K562 (cell line): ENCODE measurements around the gene ZC3H7B. TPM values are rescaled to one million over a fixed set of nuclear protein-coding genes. Genes with fewer than 3 reads are reported as not detected.
A peak's percentile ranks its signal among the peaks of the same experiment; 100 is the strongest.

Experiments
- CHD2 ChIP-seq: IDR thresholded peaks from 2 replicates; pipeline ENCODE4 v1.6.1; 2011; ENCODE audit warnings: low read depth, low read length
- DLX4 ChIP-seq: fragments of 250-450 bp; sonication (Bioruptor Pico); IDR thresholded peaks from 2 replicates; pipeline ENCODE4 v1.6.1; 2021; ENCODE audit warnings: mild to moderate bottlenecking
- FOXP4 ChIP-seq: sonication (generic); formaldehyde crosslinking; IDR thresholded peaks from 2 replicates; pipeline ENCODE4 v1.8.0; 2022; ENCODE audit warnings: mild to moderate bottlenecking, missing genetic modification reagents, borderline replicate concordance
- HIVEP1 ChIP-seq: fragments of 250-450 bp; sonication (Bioruptor Pico); IDR thresholded peaks from 2 replicates; pipeline ENCODE4 v1.4.0; 2020; ENCODE audit warnings: mild to moderate bottlenecking
- HNRNPLL ChIP-seq: fragments of 200-400 bp; formaldehyde crosslinking; IDR thresholded peaks from 2 replicates; pipeline ENCODE4 v1.6.1; 2017; ENCODE audit warnings: low read length, low read depth, mild to moderate bottlenecking; ENCODE audit not compliant: poor library complexity, severe bottlenecking
- HSF4 ChIP-seq: fragments of 250-450 bp; sonication (Bioruptor Pico); IDR thresholded peaks from 2 replicates; pipeline ENCODE4 v2.1.2; 2022; ENCODE audit warnings: mild to moderate bottlenecking, moderate library complexity, borderline replicate concordance
- MEF2D ChIP-seq: conservative IDR thresholded peaks from 2 replicates; pipeline ENCODE4 v1.6.1; 2016; ENCODE audit warnings: low read depth, missing genetic modification characterization, missing compliant biosample characterization
- NCOA2 ChIP-seq, 2 experiments: fragments of 450-650 bp; IDR thresholded peaks; 2 replicates each; pipeline ENCODE4 v1.6.1; 2018; ENCODE audit warnings: mild to moderate bottlenecking in 2 of 2, moderate library complexity in 1 of 2; ENCODE audit not compliant: partially characterized antibody in 2 of 2
- NFE2 ChIP-seq: IDR thresholded peaks from 2 replicates; pipeline ENCODE4 v1.6.1; 2014; ENCODE audit warnings: antibody characterized with exemption, low read depth
- PBX2 ChIP-seq, 2 experiments: IDR thresholded peaks in 1 of 2; conservative IDR thresholded peaks in 1 of 2; 2 replicates each; pipeline ENCODE4 v1.6.1; 2016; ENCODE audit warnings: low read depth in 2 of 2, mild to moderate bottlenecking in 1 of 2, missing compliant biosample characterization in 1 of 2, missing genetic modification characterization in 1 of 2, moderate library complexity in 1 of 2
- PCBP2 ChIP-seq: fragments of 200-400 bp; formaldehyde crosslinking; IDR thresholded peaks from 2 replicates; pipeline ENCODE4 v1.6.1; 2018; ENCODE audit warnings: low read length, low read depth, mild to moderate bottlenecking, moderate library complexity; ENCODE audit not compliant: poor library complexity, severe bottlenecking
- PTBP1 ChIP-seq: fragments of 200-400 bp; formaldehyde crosslinking; IDR thresholded peaks from 2 replicates; pipeline ENCODE4 v1.6.1; 2017; ENCODE audit warnings: low read depth, low read length
- SFPQ ChIP-seq: fragments of 200-400 bp; formaldehyde crosslinking; IDR thresholded peaks from 2 replicates; pipeline ENCODE4 v1.6.1; 2017; ENCODE audit warnings: mild to moderate bottlenecking, low read depth, low read length, moderate library complexity
- SIN3A ChIP-seq, 2 experiments: fragments of 150-350 bp in 1 of 2; IDR thresholded peaks; 2 replicates each; pipeline ENCODE4 v1.6.1; 2011 to 2016; ENCODE audit warnings: borderline replicate concordance in 2 of 2, low read depth in 2 of 2, low read length in 2 of 2, mild to moderate bottlenecking in 2 of 2, moderate library complexity in 2 of 2; ENCODE audit not compliant: control insufficient read depth in 1 of 2
- ZNF280A ChIP-seq: fragments of 450-650 bp; IDR thresholded peaks from 2 replicates; pipeline ENCODE4 v1.6.1; 2018; ENCODE audit warnings: mild to moderate bottlenecking, low read depth; ENCODE audit not compliant: partially characterized antibody
- ZZZ3 ChIP-seq: fragments of 450-650 bp; IDR thresholded peaks from 2 replicates; pipeline ENCODE4 v1.6.1; 2016; ENCODE audit warnings: antibody characterized with exemption, mild to moderate bottlenecking, moderate library complexity
- polyA plus RNA-seq, 8 experiments: library from polyadenylated mRNA; depleted of rRNA in 4 of 8; stranded (reverse) in 5 of 8; unstranded in 3 of 8; fragments of >200 nt; fragmentation: Nextera tagmentation in 2 of 8; fragmentation: Illumina TruSeq in 1 of 8; extraction: Ambion mirVana in 2 of 8; extraction: Trizol in 1 of 8; gene quantifications; 2 replicates each; pipeline versions ENCODE4 v1.2.1 to v1.2.3, GENCODE V29; 2011 to 2014; ENCODE audit warnings: inconsistent platforms in 1 of 8, missing spikeins in 1 of 8
- total RNA-seq, 7 experiments: library from RNA; depleted of rRNA in 6 of 7; stranded (reverse); fragments of >200 nt in 6 of 7; fragmentation: Illumina TruSeq in 2 of 7; extraction: Trizol in 2 of 7; gene quantifications; 2 replicates each; pipeline versions ENCODE4 v1.2.1 to v1.2.3, GENCODE V29; 2011 to 2021; ENCODE audit warnings: low replicate concordance in 1 of 7

The ZC3H7B gene
- total and polyA plus RNA-seq, 9 of the 15 experiments (the other 6 are each of a cell fraction or from before 2014, with no cell fraction given) = 0.07 to 49.8 (median 26.8) TPM

- no peak for TF ChIP-seq PCBP2
- TF ChIP-seq SFPQ = no peak
- no peak for TF ChIP-seq MEF2D
- no peak for TF ChIP-seq ZNF280A
- no peak for TF ChIP-seq NCOA2 (IDR thresholded peaks at IDR 0.05; ENCODE audit: partially characterized antibody in 2 of 2)
- TF ChIP-seq FOXP4 = no peak
- TF ChIP-seq SIN3A (IDR thresholded peaks at IDR 0.05; ENCODE audit: borderline replicate concordance in 2 of 2, control insufficient read depth in 1 of 2, low read depth in 2 of 2, low read length in 2 of 2) = no peak
- no peak for TF ChIP-seq PTBP1
- no peak for TF ChIP-seq CHD2
- no peak for TF ChIP-seq HIVEP1 (CRISPR knock-in tag)
- TF ChIP-seq HNRNPLL = no peak
- no peak for TF ChIP-seq PBX2 (CRISPR knock-in tag; IDR thresholded peaks at IDR 0.05; ENCODE audit: low read depth)
- TF ChIP-seq PBX2 (tag; conservative IDR thresholded peaks at IDR 0.05; ENCODE audit: low read depth) = no peak
- peak; percentile 28; the same call in 1 of the 2 replicates for TF ChIP-seq NFE2
- no peak for TF ChIP-seq ZZZ3
- TF ChIP-seq HSF4 (CRISPR knock-in tag) = no peak
- no peak for TF ChIP-seq DLX4 (CRISPR knock-in tag)
These were observed 102.4 kb downstream of the ZC3H7B start (continued) for GRCh38 chr22:41403532-41404318.
